GM12878 (cell line): ENCODE measurements around the gene GHDC.

Source experiments
- NRF1 ChIP-seq: conservative IDR thresholded peaks from 2 replicates; pipeline ENCODE4 v1.6.1; 2011; ENCODE audit warnings: mild to moderate bottlenecking, low read depth, low read length, improper control_type of control experiment
- PML ChIP-seq: IDR thresholded peaks from 2 replicates; pipeline ENCODE4 v1.6.1; 2012; ENCODE audit warnings: low read length, inconsistent platforms
- POLR2AphosphoS5 ChIP-seq: IDR thresholded peaks from 2 replicates; pipeline ENCODE4 v1.6.1; 2011; ENCODE audit warnings: mild to moderate bottlenecking, low read length, inconsistent platforms
- TF ChIP-seq, protein P1 (sequence below), 3 experiments: IDR thresholded peaks in 2 of 3; conservative IDR thresholded peaks in 1 of 3; 2 replicates each; pipeline ENCODE4 v1.5.1; 2011; ENCODE audit warnings: low read depth in 3 of 3, low read length in 3 of 3, mild to moderate bottlenecking in 3 of 3, control low read depth in 2 of 3, moderate library complexity in 2 of 3, inconsistent platforms in 1 of 3, mixed read lengths in 1 of 3; ENCODE audit not compliant: control insufficient read depth in 2 of 3, insufficient read depth in 1 of 3; ENCODE audit errors: extremely low read depth in 1 of 3
- TF ChIP-seq, protein P2 (sequence below): IDR thresholded peaks from 2 replicates; pipeline ENCODE4 v1.6.1; 2012; ENCODE audit warnings: mild to moderate bottlenecking, low read depth, low read length
- TF ChIP-seq, protein P3 (sequence below): fragments of 450-650 bp; IDR thresholded peaks from 2 replicates; pipeline ENCODE4 v1.6.1; 2017; ENCODE audit warnings: mild to moderate bottlenecking

DNA sequence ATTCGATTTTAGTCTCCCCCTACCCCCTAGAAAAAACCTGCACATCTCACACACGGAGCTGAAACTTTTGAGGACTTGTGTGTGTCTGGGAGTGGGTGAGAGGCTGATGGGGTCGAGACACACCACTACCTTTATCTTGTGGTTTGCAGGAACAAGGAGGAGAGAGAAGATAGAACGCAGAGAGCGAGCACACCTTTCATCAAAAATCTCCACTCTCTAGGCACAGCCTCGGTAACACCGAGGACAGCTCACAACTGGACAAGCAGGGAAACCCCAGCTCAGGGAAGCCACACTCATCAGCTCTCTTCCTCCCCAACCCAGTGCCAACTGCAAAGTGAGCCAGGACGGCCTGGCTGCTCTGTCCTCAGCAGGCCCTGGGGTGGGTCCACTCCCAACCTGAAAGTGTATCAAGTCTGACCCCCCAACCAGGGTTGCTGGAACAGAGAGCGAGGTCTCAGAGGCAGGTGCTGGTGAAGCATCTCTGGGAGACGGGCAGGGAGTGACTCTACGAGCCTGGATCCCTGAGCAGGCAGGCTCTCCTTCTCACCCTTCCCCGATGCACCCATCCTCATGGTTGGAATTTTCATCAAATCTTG, 5.2 kb upstream of the GHDC start:
- TF ChIP-seq, protein P1, sequence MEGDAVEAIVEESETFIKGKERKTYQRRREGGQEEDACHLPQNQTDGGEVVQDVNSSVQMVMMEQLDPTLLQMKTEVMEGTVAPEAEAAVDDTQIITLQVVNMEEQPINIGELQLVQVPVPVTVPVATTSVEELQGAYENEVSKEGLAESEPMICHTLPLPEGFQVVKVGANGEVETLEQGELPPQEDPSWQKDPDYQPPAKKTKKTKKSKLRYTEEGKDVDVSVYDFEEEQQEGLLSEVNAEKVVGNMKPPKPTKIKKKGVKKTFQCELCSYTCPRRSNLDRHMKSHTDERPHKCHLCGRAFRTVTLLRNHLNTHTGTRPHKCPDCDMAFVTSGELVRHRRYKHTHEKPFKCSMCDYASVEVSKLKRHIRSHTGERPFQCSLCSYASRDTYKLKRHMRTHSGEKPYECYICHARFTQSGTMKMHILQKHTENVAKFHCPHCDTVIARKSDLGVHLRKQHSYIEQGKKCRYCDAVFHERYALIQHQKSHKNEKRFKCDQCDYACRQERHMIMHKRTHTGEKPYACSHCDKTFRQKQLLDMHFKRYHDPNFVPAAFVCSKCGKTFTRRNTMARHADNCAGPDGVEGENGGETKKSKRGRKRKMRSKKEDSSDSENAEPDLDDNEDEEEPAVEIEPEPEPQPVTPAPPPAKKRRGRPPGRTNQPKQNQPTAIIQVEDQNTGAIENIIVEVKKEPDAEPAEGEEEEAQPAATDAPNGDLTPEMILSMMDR (IDR thresholded peaks at IDR 0.05 in 2 of 3, conservative IDR thresholded peaks at IDR 0.05 in 1 of 3; ENCODE audit: control insufficient read depth in 2 of 3, extremely low read depth in 1 of 3, insufficient read depth in 1 of 3, low read depth in 3 of 3, low read length in 3 of 3), result no peak
- TF ChIP-seq PML (no peak), POLR2AphosphoS5 (no peak), NRF1 (no peak)
- TF ChIP-seq, protein P2, sequence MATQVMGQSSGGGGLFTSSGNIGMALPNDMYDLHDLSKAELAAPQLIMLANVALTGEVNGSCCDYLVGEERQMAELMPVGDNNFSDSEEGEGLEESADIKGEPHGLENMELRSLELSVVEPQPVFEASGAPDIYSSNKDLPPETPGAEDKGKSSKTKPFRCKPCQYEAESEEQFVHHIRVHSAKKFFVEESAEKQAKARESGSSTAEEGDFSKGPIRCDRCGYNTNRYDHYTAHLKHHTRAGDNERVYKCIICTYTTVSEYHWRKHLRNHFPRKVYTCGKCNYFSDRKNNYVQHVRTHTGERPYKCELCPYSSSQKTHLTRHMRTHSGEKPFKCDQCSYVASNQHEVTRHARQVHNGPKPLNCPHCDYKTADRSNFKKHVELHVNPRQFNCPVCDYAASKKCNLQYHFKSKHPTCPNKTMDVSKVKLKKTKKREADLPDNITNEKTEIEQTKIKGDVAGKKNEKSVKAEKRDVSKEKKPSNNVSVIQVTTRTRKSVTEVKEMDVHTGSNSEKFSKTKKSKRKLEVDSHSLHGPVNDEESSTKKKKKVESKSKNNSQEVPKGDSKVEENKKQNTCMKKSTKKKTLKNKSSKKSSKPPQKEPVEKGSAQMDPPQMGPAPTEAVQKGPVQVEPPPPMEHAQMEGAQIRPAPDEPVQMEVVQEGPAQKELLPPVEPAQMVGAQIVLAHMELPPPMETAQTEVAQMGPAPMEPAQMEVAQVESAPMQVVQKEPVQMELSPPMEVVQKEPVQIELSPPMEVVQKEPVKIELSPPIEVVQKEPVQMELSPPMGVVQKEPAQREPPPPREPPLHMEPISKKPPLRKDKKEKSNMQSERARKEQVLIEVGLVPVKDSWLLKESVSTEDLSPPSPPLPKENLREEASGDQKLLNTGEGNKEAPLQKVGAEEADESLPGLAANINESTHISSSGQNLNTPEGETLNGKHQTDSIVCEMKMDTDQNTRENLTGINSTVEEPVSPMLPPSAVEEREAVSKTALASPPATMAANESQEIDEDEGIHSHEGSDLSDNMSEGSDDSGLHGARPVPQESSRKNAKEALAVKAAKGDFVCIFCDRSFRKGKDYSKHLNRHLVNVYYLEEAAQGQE, result no peak
- TF ChIP-seq, protein P3, sequence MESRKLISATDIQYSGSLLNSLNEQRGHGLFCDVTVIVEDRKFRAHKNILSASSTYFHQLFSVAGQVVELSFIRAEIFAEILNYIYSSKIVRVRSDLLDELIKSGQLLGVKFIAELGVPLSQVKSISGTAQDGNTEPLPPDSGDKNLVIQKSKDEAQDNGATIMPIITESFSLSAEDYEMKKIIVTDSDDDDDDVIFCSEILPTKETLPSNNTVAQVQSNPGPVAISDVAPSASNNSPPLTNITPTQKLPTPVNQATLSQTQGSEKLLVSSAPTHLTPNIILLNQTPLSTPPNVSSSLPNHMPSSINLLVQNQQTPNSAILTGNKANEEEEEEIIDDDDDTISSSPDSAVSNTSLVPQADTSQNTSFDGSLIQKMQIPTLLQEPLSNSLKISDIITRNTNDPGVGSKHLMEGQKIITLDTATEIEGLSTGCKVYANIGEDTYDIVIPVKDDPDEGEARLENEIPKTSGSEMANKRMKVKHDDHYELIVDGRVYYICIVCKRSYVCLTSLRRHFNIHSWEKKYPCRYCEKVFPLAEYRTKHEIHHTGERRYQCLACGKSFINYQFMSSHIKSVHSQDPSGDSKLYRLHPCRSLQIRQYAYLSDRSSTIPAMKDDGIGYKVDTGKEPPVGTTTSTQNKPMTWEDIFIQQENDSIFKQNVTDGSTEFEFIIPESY, result no peak
